Measurements from ENCODE around the gene ANKRD13D. TPM values are rescaled to one million over a fixed set of nuclear protein-coding genes. Genes with fewer than 3 reads are reported as not detected.

Gene ANKRD13D
- polyA plus RNA-seq, 1 of the 3 experiments (the other 2 are of a cell fraction): 50.2 TPM

GRCh38 chr11:67264877-67265632 is 24.0 kb upstream of the ANKRD13D start:
- Histone ChIP-seq H2AFZ (ENCODE audit: low read depth) (no peak overlapping the region), H3F3A (replicated peaks; ENCODE audit: insufficient read depth) (peaks cover 12% of the 10 kb centered on the region), H3K79me2 (ENCODE audit: insufficient read depth) (peaks cover 35% of the 10 kb centered on the region), H3K9ac (no peak overlapping the region), H3K4me1 (ENCODE audit: control insufficient read depth in 1 of 2, insufficient read depth in 2 of 2, low read depth in 1 of 2, low read length in 1 of 2) (peaks cover 14 to 35% of the 10 kb centered on the region in 2 experiments; a peak in 2 of 4 replicates), H3K9me3 (no peaks in the 10 kb centered on the region), H3K4me3 (ENCODE audit: low read depth in 2 of 2, low read length in 1 of 2) (no peak overlapping the region), H3K4me2 (no peak overlapping the region), H3K27me3 (ENCODE audit: insufficient read depth) (no peaks in the 10 kb centered on the region), H4K20me1 (ENCODE audit: insufficient read depth) (peaks cover 3% of the 10 kb centered on the region; the same call in 1 of the 2 replicates), H3K9me2 (no peaks in the 10 kb centered on the region), H3K27ac (ENCODE audit: low read depth in 2 of 2, low read length in 1 of 2) (no peak overlapping the region), H3K36me3 (replicated peaks in 1 of 2; ENCODE audit: control insufficient read depth in 1 of 2, insufficient read depth in 2 of 2, low read length in 1 of 2) (peaks cover 0 to 3% of the 10 kb centered on the region in 2 experiments)
- TF ChIP-seq RAD21 (IDR thresholded peaks at IDR 0.05; ENCODE audit: low read length): no peak
- TF ChIP-seq RCOR1 (IDR thresholded peaks at IDR 0.05; ENCODE audit: low read length): no peak
- TF ChIP-seq EZH2phosphoT487 (IDR thresholded peaks at IDR 0.05; ENCODE audit: borderline replicate concordance, low read depth): no peak
- TF ChIP-seq NRF1 (IDR thresholded peaks at IDR 0.05; ENCODE audit: low read depth, low read length): no peak
- TF ChIP-seq RXRA (IDR thresholded peaks at IDR 0.05; ENCODE audit: borderline replicate concordance, low read depth): no peak
- TF ChIP-seq YY1 (IDR thresholded peaks at IDR 0.05; ENCODE audit: low read depth): no peak
- TF ChIP-seq TCF12 (IDR thresholded peaks at IDR 0.05): no peak
- no peak for TF ChIP-seq IRF3 (IDR thresholded peaks at IDR 0.05; ENCODE audit: low read depth, low read length)
- no peak for TF ChIP-seq MAX (IDR thresholded peaks at IDR 0.05; ENCODE audit: low read depth)
- TF ChIP-seq TAF1 (IDR thresholded peaks at IDR 0.05; ENCODE audit: borderline replicate concordance, low read depth, low read length): no peak
- no peak for TF ChIP-seq TEAD4 (IDR thresholded peaks at IDR 0.05; ENCODE audit: borderline replicate concordance, insufficient read depth)
- no peak for TF ChIP-seq NFIC (IDR thresholded peaks at IDR 0.05; ENCODE audit: borderline replicate concordance)
- no peak for TF ChIP-seq SIN3A (IDR thresholded peaks at IDR 0.05; ENCODE audit: borderline replicate concordance, low read depth, low read length)
- no peak for TF ChIP-seq SMC3 (IDR thresholded peaks at IDR 0.05; ENCODE audit: low read depth, low read length)
- no peak for TF ChIP-seq MXI1 (IDR thresholded peaks at IDR 0.05; ENCODE audit: low read depth, low read length)
- no peak for TF ChIP-seq JUND (IDR thresholded peaks at IDR 0.05)
- TF ChIP-seq POLR2AphosphoS5 (IDR thresholded peaks at IDR 0.05; ENCODE audit: low read depth, low read length): no peak
- ChIA-PET POLR2A (no interaction called here), CTCF (interaction anchor here (0.6 to 10.0 kb wide), 7 partner anchors 13 to 116 kb away, joined by 3 to 274 read pairs (median 5); partner anchors contain the start of gene CLCF1)
- no peak for DNase-seq
- 91% methylated on average over 2 of the region's 7 CpGs for WGBS (ENCODE audit: low lambda C conversion rate)

Measured in SK-N-SH (cell line).